GM18858 (cell line): ENCODE measurements around the gene PGAM5.
A peak's percentile ranks its signal among the peaks of the same experiment; 100 is the strongest.

Source experiments
- ATAC-seq: cut with Tn5 transposase; IDR thresholded peaks from one replicate; pipeline ENCODE4 v1.9.1; 2021; ENCODE audit not compliant: unreplicated experiment

The PGAM5 gene

DNA sequence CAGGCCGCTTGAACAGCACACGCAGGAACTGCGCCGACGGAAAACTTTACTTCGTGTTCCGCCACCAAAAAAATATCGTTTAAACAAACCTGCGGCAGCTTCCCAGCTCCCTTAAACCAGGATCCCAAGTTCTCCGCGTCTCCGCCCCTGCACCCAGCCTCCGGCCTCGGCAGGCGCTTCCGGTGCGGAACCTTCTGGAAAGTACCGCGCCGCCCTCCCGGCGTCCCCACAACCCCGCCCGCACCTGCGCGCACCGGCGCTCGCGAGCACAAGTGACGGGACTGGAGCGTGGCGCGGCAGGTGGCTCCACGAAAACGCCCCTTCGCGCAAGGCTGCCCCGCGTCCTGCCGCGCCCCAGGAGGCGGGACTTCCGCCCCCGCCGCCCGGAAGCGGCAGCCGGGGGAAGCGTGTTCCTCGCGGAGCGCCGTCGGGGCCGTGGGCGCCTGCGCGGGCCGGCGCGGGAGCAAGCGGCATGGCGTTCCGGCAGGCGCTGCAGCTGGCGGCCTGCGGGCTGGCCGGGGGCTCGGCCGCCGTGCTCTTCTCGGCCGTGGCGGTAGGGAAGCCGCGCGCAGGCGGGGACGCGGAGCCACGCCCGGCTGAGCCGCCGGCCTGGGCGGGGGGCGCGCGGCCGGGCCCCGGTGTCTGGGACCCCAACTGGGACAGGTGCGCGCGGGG, at the start of gene PGAM5:
Gene PGAM5, plus strand, starts transcription at position 438 of the 675 bp plus-strand sequence. Its CDS starts 35 bp downstream, at position 473.
- peak; percentile 91 for ATAC-seq

DNA sequence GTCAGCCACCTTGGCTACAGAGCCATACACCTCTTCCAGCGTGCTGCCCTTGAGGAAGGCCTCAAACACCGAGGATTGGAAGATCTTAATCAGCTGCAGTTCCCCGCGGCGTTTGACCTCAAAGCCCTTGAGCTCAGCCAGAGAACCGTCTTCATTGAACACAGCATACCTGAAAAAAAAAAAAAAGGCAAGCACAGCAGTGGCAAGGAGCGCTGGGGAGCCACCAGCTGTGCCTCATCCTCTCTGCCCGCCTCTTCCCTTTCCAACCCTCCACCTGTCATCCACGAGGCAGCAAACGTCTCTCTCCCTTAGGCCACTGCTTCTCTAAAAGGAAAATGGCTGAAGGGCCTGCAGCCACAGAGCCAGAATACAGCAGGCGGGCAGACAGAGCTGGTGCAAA, 49.6 kb upstream of the PGAM5 start:
- ATAC-seq: no peak

DNA sequence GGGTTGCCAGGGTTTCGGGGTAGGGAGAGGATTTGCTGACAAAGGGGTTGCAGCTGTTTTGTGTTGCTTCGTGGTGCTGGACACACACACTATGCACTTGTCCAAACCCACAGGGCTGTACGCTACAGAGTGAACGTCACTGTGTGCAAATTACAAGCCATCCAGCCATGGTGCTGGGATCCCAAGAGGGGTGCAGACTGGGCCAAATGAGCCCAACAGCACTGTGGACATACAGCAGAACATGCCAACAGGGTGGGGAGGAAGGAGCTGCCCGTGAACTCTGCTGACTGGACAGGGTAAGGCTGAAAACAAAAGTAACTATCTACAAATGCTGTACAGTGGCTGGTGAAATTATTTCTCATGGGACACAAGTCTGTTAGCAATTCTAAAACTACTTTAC, 48.7 kb upstream of the PGAM5 start:
- no peak for ATAC-seq

DNA sequence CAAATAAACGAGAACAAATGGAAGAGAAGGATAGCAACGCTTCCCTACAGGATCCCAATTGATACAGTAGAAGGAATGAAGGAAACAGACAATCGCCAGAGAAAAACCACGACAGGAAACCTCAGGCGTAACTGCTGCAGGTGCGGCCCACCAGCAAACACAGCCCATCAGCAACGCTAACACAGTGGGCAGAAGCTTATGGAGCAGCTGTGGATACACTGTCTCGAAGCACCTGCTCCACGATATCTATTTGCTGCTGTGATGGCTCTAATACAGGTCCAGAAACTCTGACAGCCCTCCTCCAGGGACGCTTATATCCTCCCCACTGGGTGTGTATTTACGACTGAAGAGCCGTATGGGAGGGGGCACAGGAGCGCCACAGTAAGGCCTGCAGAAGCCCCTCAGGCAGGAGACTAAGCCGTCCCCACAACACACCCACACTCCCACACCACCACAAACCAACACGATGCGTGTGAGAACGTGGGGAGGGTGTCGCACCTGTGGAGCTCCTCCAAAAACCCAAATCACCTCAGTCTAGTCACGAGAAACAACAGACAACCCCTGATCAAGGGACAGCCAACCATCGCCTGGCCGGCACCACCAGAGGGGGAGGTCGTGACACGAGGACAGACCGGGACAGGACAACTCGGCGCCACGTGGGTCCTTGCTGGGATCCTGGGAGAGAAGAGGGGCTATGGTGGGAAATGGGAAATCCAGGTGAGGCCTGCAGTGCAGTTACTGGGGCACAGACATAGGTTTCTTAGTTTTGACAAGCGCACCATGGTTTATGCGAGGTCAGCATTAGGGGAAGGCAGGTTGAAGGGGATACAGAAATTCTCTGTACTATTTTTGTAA, 47.5 kb upstream of the PGAM5 start:
- no peak for ATAC-seq

DNA sequence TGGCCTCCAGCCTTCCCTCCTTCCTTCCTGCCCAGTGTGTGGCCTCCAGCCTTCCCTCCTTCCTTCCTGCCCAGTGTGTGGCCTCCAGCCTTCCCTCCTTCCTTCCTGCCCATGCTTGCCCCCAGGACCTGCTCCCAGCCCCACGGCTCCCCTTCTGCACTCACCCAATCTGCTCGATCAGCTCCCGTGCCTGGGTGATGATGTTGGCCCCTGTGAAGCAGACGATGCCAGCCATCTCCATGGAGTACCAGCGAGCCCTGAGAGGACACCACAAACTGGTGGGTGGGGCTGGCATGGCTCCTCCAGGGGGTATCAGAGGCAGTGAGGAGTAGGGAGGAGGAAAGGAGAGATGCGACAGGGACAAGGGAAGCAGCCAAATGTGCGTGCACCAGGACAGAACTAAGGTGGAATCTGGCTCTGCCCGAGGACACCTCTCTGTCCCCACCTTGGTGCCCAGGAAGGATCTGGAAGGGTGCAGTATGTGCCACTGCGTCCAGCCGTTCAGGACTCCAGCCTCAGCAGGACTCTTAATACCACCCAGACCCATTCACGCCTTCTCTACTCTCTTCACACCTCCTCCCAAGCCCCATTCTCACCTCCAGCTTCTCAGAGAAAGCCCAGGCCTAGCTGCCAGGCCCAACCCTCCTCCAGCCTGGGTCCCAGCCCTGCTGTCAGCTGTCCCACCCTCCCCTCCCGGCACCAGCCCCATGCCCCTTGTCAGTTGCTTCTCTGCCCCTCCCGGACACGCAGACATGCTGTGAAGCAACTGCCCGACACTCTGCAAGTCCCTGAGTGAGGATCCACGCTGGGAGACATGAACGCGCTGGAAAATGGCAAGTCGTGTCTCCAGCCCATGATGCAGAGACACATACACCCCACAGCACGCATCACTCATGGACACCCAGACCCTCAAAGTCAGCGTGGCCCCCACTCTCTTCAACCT, 46.2 kb upstream of the PGAM5 start:
- no peak for ATAC-seq

DNA sequence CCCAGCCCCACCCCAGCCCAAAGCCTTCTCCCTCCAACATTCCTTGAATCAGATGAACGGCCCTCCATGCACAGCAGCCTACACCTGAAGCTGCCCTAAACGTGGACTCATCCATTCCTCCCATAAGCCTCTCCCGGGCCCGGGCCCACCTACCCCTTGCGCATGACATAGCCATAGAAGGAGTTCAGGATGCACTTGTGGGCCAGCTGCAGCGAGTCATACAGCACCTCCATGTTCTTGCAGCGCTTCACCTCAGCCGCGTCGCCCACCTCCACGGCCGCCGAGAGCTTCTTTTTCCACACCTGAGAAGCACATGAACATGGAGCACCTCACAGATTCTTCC, 45.5 kb upstream of the PGAM5 start:
- no peak for ATAC-seq

DNA sequence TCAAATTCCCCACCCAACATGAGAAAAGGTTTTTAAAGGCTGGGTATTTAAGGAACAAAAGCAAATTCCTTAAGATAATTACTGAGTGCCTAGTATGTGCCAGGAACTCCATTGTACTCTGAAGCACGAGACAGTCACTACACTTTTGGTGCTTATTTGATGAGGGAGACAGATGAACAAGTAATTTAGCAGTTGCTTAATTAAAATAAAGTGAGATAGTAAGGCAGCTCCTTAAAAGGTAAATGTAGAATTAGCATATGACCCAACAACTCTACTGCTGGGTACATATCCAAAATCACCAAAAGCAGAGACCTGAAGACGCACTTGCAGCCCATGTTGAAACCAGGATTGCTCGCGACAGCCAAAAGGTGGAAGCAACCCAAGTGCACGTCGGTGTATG, 44.8 kb upstream of the PGAM5 start:
- no peak for ATAC-seq

DNA sequence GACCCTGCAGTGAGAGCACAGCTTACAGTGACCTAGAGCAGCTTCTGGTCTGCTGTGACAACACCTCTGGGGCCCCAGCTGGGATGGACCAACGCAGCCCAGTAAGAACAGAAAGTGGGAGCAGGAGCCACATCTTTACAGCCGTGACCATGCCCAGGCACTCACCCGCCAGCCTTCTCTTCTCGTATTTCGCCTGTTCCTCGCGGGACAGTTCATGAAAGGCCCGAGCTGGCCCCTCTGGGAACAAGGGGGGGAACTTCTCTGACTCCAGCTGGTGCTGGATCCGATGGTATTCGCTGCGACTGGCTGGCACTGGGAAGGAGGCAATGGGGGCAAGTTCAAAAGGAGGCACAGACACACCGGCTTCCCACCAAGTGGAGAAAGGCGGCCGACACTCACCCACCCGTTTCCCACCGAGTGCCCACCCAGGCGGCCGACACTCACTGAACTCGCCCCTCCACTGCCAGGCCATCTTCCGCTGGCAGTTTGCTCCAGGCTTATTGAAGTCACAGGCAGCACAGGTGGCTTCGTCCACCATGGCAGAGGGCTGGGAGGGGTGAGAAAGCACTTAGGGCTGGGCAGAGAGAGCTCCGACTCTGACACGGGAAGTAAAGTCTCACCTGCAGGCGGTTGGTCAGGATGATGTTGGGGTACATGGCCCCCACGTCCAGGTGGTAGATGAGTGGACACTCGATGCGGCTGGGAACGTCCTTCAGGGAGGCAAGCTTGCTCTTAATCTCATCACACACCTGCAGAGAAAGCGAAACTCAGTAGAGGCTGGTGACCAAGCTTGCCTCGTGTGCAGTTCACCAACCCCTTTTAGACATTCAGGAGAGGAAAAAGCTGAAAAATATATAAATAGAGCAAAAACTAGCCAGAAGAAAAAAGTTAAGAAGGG, 42.2 kb upstream of the PGAM5 start:
- no peak for ATAC-seq

DNA sequence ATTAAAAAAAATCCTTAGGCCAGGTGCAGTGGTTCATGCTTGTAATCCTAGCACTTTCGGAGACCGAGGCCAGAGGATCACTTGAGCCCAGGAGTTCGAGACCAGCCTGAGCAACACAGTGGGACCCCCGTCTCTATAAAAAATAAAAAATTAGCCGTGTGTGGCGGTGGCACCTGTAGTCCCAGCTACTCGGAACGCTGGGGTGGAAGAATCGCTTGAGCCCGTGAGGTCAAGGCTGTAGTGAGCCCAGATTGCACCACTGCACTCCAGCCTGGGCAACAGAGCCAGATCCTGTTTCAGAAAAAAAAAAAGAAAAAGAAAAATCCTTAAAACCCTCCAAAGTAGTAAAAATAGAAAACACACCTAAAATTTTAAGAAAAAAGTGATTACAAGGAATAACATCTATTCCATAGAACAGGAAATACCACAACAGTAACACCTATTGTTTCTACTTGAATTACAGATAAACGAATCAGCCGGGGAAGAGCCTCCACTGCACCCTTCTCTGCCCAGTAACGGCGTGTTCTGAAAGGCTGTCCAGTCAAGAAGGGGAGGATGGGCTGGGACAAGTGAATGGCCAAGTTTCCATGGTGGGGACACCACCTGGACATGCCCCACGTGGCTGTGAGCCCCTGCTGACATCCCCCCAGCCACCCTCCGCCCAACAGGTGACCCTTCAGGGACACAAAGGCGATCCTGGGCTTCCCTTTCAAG, 41.3 kb upstream of the PGAM5 start:
- ATAC-seq: no peak

DNA sequence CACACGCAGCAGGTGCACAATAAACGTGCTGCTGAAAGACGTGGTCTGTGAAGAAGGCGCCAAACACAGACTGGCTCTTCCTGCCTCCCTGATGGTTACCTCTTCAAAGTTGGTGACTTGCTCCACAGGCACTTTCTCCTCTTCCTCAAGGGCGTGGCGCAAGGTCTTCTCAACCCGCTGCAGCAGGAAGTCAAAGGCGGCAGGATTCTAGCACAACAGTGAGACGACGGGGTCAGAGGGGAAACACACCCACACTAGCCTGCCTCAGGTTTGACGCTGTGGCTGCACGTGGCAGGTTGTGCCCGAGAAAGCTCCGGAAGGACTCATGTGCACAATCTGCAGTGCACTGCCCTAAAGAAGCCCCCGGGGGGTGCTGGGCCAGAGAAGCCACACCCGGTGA, 38.5 kb upstream of the PGAM5 start:
- no peak for ATAC-seq

DNA sequence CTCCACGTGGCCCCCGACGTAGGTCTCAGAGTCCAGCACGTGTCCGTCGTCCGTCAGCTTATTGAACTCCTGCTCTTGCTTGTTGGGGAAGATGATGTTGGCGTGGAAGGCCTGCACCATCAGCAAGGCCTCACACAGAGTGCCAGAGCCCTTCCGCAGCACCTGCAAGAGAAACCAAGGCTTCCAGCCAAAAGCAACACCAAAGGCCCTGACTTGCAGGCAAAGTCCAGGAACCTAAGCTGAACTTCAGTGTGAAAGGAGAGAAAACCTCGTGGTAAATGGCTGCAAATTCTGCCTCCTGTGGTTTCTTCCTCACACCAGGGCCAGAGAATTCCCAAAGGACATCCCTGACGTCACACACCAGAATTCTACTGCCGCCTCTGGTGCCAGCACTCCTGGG, 38.0 kb upstream of the PGAM5 start:
- no peak for ATAC-seq

DNA sequence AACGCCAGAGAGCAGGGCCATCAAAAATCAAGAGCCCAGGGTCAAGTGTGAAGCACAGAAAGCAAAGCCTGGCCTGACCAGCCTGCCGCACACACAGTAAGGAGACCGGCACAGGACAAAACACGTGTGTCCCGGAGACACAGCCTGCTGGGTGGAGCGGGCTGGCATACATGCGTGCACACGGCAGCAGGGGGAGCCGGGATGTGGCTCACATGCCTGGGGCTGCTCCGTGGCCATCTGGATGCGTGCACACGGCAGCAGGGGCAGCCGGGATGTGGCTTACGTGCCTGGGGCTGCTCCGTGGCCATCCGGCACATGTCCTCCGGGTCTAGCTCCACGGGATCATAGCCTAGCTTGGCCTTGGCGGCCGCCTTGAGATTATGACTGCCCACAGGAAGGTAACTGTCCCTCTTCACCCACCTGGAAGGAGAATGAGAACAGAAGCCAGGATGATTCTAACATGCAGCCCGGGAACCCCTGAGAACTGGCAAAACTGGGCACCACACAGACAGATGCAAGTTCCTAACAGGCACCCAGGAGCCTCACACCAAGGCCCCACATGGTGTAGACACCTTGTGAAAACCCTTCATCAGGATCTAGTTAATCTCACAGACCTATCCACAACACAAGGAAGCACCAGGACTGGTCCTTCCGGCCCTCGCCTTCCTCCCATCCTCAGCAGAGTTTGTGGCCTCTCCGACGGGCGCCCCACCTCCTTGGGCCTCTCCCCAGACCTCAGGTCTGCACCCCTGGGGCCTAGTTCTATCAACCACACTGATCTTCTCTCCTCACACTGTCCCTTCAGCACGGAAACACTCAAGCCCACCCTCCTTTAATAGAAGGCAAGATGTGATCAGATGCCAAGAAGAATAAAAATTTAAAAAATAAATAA, 37.1 kb upstream of the PGAM5 start:
- no peak for ATAC-seq

DNA sequence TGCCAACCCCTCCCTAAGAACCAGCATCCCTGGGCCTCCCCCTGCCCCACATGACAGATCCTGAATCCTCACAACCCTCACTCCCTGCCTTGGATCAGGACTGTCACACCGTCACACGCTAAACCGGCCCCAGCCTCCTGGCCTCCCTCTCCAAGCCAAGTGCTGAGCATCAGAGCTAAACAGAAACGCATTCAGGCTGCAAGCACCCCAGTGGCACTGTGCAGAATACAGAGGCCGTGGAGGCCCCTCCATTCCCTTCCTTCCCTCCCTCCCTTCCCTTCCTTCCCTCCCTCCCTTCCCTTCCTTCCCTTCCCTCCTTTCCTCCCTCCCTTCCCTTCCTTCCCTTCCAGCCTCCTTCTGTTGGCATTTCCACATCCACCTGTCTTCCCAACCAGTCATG, 36.1 kb upstream of the PGAM5 start:
- ATAC-seq: no peak

DNA sequence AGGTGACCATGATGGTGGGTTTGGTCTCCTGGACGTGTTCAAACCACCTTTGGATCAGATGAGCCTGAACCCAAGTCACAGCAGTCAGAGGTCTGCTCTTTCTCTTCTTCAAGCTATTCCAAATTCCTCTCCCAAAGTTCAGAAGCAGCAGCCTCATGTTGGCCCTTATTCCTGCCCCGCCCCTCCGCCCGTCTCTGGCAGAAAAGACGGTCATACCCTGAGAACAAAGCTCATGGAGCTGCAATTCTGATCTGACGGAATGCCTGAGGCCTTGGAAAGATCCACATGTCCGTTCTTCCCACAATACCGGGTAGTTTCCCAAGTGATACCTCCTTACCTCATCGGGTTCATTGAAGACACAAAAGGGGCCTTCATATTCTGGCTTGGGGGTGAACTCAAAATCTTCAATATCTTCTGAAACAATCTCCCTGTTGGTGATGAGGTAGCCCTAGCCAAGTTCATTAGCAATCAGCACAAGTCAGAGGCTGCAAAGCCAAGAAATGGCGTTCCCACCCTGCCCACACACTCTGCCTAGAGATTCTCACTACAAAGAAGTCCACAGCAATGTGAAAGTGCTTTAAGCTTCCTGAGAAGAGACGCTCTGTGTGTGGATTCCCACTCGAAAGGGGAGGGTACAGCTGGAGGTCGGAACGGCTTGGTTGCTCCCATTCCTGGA, 34.7 kb upstream of the PGAM5 start:
- no peak for ATAC-seq

DNA sequence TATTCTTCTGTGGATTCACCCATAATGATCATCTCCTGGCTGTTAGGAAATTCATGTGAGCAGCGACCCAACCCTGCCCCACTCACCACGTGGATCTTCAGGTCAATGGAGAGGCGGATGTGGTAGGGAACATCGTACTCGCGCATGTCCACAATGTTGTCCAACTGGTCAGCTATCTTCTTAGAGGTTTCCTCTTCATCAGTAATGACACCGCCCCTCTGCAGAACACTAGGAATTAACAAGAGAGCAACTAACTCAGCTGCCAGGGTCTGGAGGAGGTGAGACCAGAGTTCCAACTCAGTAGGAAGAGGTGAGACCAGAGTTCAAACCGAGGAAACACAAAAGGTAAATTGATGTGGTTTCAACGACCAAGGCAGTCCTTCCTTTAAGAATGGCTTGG, 33.1 kb upstream of the PGAM5 start:
- no peak for ATAC-seq

DNA sequence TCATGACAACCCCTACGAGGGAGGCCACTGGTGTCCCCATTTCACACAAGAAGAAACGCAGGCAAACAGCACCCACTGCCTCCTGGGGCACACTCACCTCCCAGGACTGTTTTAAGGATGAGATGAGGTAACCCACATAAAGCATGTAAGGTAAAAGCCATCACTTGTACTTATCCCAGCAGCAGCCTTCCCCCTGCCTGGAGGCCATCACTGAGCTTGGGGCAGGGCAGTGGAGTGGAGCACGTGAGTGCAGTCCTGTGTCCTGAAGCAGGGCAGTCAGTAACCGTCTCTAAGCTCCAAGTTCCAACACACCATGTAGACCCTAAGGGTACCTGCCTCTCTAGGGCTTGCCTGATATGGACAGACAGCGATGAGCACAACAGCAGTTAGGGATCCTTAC, 25.2 kb upstream of the PGAM5 start:
- no peak for ATAC-seq

DNA sequence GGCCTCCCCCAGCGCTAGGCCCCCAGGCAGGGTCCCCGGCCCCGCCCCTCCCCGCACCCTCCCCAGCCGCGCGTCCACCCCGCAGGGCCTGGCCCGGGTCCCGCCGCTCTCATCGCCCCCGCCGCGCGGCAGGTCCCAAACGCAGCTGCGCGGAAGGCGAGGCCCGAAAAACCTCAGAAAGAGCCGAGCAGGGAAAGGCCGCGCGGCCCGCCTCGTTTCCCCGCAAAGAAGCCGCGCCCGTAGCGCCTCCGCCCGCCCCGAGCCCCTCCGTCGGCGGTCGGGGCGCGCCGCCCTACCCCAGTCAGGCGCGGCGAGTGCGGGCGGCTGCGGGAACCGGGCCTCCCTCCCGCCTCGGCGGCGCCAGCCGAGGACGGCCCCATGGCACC, 23.8 kb upstream of the PGAM5 start:
- ATAC-seq: peak; percentile 15
